GM12873 (cell line): ENCODE measurements around the gene RETN.

ENCODE experiments used
- TF ChIP-seq, protein P1 (sequence below): IDR thresholded peaks from 2 replicates; pipeline ENCODE4 v1.5.1; 2012; ENCODE audit warnings: low read depth, mild to moderate bottlenecking, moderate library complexity, low read length, control low read depth; ENCODE audit not compliant: insufficient read depth; ENCODE audit errors: missing control alignments

The RETN gene

DNA sequence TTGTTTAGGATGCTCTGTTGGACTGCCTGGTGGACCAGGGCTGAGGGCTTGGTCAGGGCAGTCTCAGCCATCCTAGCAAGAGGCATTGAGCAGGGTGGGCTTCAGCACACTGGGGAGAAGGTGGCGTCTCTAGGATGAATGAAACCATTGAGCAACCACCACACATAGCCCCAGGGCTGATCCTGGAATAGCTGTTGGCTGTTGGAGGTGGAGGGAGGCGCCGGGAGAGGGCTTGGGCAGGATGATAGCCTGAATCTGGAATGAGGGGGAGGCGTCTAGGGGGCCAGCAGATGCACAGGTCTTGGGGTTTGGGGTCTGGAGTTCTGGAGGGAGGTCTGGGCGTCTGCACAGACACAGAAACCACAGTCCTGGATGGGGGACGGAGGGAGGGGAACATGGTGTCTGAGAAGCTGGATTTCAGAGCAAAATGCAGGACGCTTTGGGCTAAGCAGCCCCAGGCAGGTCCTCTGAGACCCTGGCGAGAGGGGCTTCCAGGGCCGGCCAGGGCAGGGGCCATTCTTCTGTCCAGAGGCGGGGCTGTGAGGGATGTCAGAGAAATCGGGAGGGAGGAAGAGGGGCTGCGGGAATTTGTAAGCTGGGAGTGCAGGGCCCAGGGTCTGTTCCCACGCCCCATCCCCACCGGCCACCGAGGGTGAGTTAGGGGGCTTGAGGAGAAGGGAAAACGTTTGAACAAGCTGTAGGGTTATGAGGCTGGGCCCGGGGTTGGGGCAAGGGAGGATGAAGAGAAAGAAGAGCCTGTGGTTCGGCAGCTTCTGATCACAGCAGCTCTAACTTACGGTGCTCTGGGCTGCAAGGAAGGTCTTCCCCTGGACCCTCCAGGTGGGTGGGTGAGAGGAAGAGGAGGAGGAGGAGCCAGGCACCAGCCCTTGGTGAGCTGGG is 16.9 kb downstream of the RETN start:
- TF ChIP-seq, protein P1, sequence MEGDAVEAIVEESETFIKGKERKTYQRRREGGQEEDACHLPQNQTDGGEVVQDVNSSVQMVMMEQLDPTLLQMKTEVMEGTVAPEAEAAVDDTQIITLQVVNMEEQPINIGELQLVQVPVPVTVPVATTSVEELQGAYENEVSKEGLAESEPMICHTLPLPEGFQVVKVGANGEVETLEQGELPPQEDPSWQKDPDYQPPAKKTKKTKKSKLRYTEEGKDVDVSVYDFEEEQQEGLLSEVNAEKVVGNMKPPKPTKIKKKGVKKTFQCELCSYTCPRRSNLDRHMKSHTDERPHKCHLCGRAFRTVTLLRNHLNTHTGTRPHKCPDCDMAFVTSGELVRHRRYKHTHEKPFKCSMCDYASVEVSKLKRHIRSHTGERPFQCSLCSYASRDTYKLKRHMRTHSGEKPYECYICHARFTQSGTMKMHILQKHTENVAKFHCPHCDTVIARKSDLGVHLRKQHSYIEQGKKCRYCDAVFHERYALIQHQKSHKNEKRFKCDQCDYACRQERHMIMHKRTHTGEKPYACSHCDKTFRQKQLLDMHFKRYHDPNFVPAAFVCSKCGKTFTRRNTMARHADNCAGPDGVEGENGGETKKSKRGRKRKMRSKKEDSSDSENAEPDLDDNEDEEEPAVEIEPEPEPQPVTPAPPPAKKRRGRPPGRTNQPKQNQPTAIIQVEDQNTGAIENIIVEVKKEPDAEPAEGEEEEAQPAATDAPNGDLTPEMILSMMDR = no peak

DNA sequence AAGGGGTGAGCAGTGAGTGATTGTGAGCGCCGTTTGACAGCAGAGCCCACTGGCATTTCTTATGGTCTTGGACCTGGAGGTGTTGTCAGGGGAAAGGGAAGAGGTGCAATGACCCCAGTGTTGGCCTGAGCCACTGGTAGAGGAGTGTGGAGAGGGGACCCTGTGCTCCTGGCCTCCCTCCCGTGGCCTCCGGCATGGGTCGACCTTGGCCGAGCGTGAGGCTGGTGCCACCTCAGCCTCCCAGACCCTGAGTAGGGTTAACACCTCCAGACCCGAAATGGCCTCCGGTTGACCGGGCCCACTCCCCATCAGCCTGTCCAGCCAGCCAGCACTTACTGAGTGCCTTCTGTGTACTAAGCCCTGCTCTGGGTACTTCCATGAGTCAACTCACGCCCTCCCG is 18.3 kb downstream of the RETN start:
- TF ChIP-seq, protein P1 = no peak

DNA sequence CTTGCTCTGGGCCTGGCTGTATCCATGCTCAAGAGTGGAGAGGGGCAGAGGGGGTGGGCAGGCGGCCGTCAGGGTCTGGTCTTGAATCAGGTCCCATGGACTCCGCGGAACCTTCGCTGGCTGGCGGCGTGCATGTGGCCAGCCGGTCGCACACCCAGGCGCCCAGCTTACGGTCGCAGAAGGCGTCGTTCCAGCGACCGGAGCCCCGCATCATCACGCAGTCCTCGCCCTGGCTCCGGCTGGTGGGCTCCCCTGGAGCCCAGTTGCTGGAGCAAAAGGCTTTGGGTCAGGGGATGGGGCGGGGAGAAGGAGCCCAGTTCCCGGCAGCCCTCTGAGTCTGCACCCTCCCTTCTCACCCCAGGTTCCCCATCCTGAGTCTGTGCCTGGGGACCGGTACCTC is 20.3 kb downstream of the RETN start:
- TF ChIP-seq, protein P1 = no peak

- TF ChIP-seq, protein P1 = no peak
Observed at GRCh38 chr19:7690779-7691258, 22.0 kb downstream of the RETN start.

DNA sequence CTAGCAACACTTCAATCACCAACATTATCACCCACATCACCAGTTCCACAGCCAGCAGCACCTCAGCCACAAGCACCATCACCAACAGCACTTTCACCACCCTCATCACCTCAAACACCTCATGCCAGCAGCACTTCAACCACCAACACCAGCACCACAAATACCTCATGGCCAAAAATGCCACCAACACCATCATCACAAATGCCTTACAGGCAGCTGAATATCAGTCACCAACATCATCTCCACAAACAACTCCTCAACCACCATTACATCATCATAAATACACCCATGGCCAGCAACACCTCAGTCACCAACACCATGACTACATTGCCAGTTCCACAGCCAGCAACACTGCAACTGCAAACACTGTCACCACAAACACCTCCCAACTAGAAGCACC is 22.6 kb downstream of the RETN start:
- TF ChIP-seq, protein P1 = no peak

- TF ChIP-seq, protein P1 = no peak
Observed at GRCh38 chr19:7692417-7693088, 23.7 kb downstream of the RETN start.

- TF ChIP-seq, protein P1 = no peak
Observed at GRCh38 chr19:7694499-7694898, 25.6 kb downstream of the RETN start.
